ENCODE results near the gene NR6A1.

The NR6A1 gene

GRCh38 chr9:124698265-124698664 is 72.8 kb downstream of the NR6A1 start:
- Mint-ChIP-seq H3K27me3 (no peaks in the 10 kb centered on the region), H3K9me3 (no peaks in the 10 kb centered on the region), H3K4me1 (ENCODE audit: low read depth) (peaks cover 14% of the 10 kb centered on the region), H3K36me3 (ENCODE audit: low read depth) (no peaks in the 10 kb centered on the region), H3K27ac (no peak overlapping the region), H3K4me3 (no peak overlapping the region)
- intact Hi-C loops (cut with micrococcal nuclease), result no loop called here

GRCh38 chr9:124697326-124698200 is 73.5 kb downstream of the NR6A1 start:
- Mint-ChIP-seq H3K27ac (no peak overlapping the region), H3K4me1 (ENCODE audit: low read depth) (peaks cover 14% of the 10 kb centered on the region), H3K4me3 (no peak overlapping the region), H3K27me3 (no peaks in the 10 kb centered on the region), H3K9me3 (no peaks in the 10 kb centered on the region), H3K36me3 (ENCODE audit: low read depth) (no peaks in the 10 kb centered on the region)
- intact Hi-C loops (cut with micrococcal nuclease), result no loop called here

GRCh38 chr9:124696101-124696500 is 75.0 kb downstream of the NR6A1 start:
- intact Hi-C loops (cut with micrococcal nuclease), result no loop called here

GRCh38 chr9:124695280-124695890 is 75.7 kb downstream of the NR6A1 start:
- intact Hi-C loops (cut with micrococcal nuclease), result no loop called here
- no peak overlapping the region for H3K27ac Mint-ChIP-seq
- H3K27me3 Mint-ChIP-seq, result no peaks in the 10 kb centered on the region
- no peaks in the 10 kb centered on the region for H3K9me3 Mint-ChIP-seq
- H3K36me3 Mint-ChIP-seq (ENCODE audit: low read depth), result no peaks in the 10 kb centered on the region
- H3K4me1 Mint-ChIP-seq (ENCODE audit: low read depth), result peaks cover 14% of the 10 kb centered on the region
- H3K4me3 Mint-ChIP-seq, result no peak overlapping the region

More at GRCh38 chr9:124696101-124696500, 75.0 kb downstream of the NR6A1 start:
- H3K27ac Mint-ChIP-seq, result no peak overlapping the region
- H3K27me3 Mint-ChIP-seq, result no peaks in the 10 kb centered on the region
- no peaks in the 10 kb centered on the region for H3K9me3 Mint-ChIP-seq
- no peak overlapping the region for H3K4me3 Mint-ChIP-seq
- peaks cover 14% of the 10 kb centered on the region for H3K4me1 Mint-ChIP-seq (ENCODE audit: low read depth)
- no peaks in the 10 kb centered on the region for H3K36me3 Mint-ChIP-seq (ENCODE audit: low read depth)

GRCh38 chr9:124694414-124695279 is 76.5 kb downstream of the NR6A1 start:
- Mint-ChIP-seq H3K27ac (no peak overlapping the region), H3K36me3 (ENCODE audit: low read depth) (no peaks in the 10 kb centered on the region), H3K9me3 (no peaks in the 10 kb centered on the region), H3K4me3 (no peak overlapping the region), H3K4me1 (ENCODE audit: low read depth) (peaks cover 14% of the 10 kb centered on the region), H3K27me3 (no peaks in the 10 kb centered on the region)
- intact Hi-C loops (cut with micrococcal nuclease), result no loop called here

- Mint-ChIP-seq H3K36me3 (ENCODE audit: low read depth) (no peaks in the 10 kb centered on the region), H3K9me3 (no peaks in the 10 kb centered on the region), H3K4me3 (no peak overlapping the region), H3K27ac (no peak overlapping the region), H3K4me1 (ENCODE audit: low read depth) (peaks cover 14% of the 10 kb centered on the region), H3K27me3 (no peaks in the 10 kb centered on the region)
- intact Hi-C loops (cut with micrococcal nuclease), result no loop called here
Observed at GRCh38 chr9:124693403-124693802, 77.7 kb downstream of the NR6A1 start.

- intact Hi-C loops (cut with micrococcal nuclease), result no loop called here
- Mint-ChIP-seq H3K27me3 (no peaks in the 10 kb centered on the region), H3K4me3 (no peak overlapping the region), H3K36me3 (ENCODE audit: low read depth) (no peaks in the 10 kb centered on the region), H3K9me3 (no peaks in the 10 kb centered on the region), H3K27ac (no peak overlapping the region), H3K4me1 (ENCODE audit: low read depth) (peaks cover 15% of the 10 kb centered on the region)
Observed at GRCh38 chr9:124688238-124688904, 82.7 kb downstream of the NR6A1 start.

- H3K4me3 Mint-ChIP-seq, result no peak overlapping the region
- intact Hi-C loops (cut with micrococcal nuclease), result no loop called here
- H3K27me3 Mint-ChIP-seq, result no peaks in the 10 kb centered on the region
- no peaks in the 10 kb centered on the region for H3K9me3 Mint-ChIP-seq
- peaks cover 15% of the 10 kb centered on the region for H3K4me1 Mint-ChIP-seq (ENCODE audit: low read depth)
- H3K36me3 Mint-ChIP-seq (ENCODE audit: low read depth), result no peaks in the 10 kb centered on the region
- no peak overlapping the region for H3K27ac Mint-ChIP-seq
Observed at GRCh38 chr9:124686918-124687317, 84.2 kb downstream of the NR6A1 start.

- Mint-ChIP-seq H3K4me3 (no peak overlapping the region), H3K36me3 (ENCODE audit: low read depth) (no peaks in the 10 kb centered on the region), H3K27ac (no peak overlapping the region), H3K9me3 (no peaks in the 10 kb centered on the region), H3K4me1 (ENCODE audit: low read depth) (peaks cover 15% of the 10 kb centered on the region), H3K27me3 (no peaks in the 10 kb centered on the region)
- intact Hi-C loops (cut with micrococcal nuclease), result no loop called here
Observed at GRCh38 chr9:124685217-124685616, 85.9 kb downstream of the NR6A1 start.

GRCh38 chr9:124684169-124684568 is 86.9 kb downstream of the NR6A1 start:
- Mint-ChIP-seq H3K4me3 (no peak overlapping the region), H3K4me1 (ENCODE audit: low read depth) (peaks cover 15% of the 10 kb centered on the region), H3K27me3 (no peaks in the 10 kb centered on the region), H3K36me3 (ENCODE audit: low read depth) (no peaks in the 10 kb centered on the region), H3K9me3 (no peaks in the 10 kb centered on the region), H3K27ac (no peak overlapping the region)
- intact Hi-C loops (cut with micrococcal nuclease), result no loop called here

- H3K36me3 Mint-ChIP-seq (ENCODE audit: low read depth), result no peaks in the 10 kb centered on the region
- H3K4me3 Mint-ChIP-seq, result no peak overlapping the region
- no peaks in the 10 kb centered on the region for H3K27me3 Mint-ChIP-seq
- peaks cover 15% of the 10 kb centered on the region for H3K4me1 Mint-ChIP-seq (ENCODE audit: low read depth)
- H3K9me3 Mint-ChIP-seq, result no peaks in the 10 kb centered on the region
- intact Hi-C loops (cut with micrococcal nuclease), result no loop called here
- no peak overlapping the region for H3K27ac Mint-ChIP-seq
Observed at GRCh38 chr9:124683043-124683442, 88.1 kb downstream of the NR6A1 start.

GRCh38 chr9:124680714-124681390 is 90.3 kb downstream of the NR6A1 start:
- no peaks in the 10 kb centered on the region for H3K4me1 Mint-ChIP-seq (ENCODE audit: low read depth)
- no peaks in the 10 kb centered on the region for H3K9me3 Mint-ChIP-seq
- no peaks in the 10 kb centered on the region for H3K27me3 Mint-ChIP-seq
- intact Hi-C loops (cut with micrococcal nuclease), result no loop called here
- no peak overlapping the region for H3K4me3 Mint-ChIP-seq
- no peaks in the 10 kb centered on the region for H3K36me3 Mint-ChIP-seq (ENCODE audit: low read depth)
- H3K27ac Mint-ChIP-seq, result no peak overlapping the region

GRCh38 chr9:124680049-124680448 is 91.1 kb downstream of the NR6A1 start:
- no peaks in the 10 kb centered on the region for H3K9me3 Mint-ChIP-seq

More at GRCh38 chr9:124680049-124680448, 91.1 kb downstream of the NR6A1 start:
- Mint-ChIP-seq H3K36me3 (ENCODE audit: low read depth) (no peaks in the 10 kb centered on the region), H3K27ac (no peak overlapping the region), H3K4me3 (no peak overlapping the region), H3K27me3 (no peaks in the 10 kb centered on the region), H3K4me1 (ENCODE audit: low read depth) (no peaks in the 10 kb centered on the region)
- intact Hi-C loops (cut with micrococcal nuclease), result no loop called here

All from dendritic cell treated with granulocyte-macrophage colony-stimulating factor and Interleukin-4, amounts not matched to agents 40 ng/mL and 50 ng/mL, for 4 days (primary cell).